GM21576 (cell line): Measurements from ENCODE around the gene IGFN1.

Experiments used
- ATAC-seq: cut with Tn5 transposase; IDR thresholded peaks from one replicate; pipeline ENCODE4 v1.9.1; 2021; ENCODE audit warnings: mild to moderate bottlenecking, moderate library complexity; ENCODE audit not compliant: unreplicated experiment

The IGFN1 gene

DNA sequence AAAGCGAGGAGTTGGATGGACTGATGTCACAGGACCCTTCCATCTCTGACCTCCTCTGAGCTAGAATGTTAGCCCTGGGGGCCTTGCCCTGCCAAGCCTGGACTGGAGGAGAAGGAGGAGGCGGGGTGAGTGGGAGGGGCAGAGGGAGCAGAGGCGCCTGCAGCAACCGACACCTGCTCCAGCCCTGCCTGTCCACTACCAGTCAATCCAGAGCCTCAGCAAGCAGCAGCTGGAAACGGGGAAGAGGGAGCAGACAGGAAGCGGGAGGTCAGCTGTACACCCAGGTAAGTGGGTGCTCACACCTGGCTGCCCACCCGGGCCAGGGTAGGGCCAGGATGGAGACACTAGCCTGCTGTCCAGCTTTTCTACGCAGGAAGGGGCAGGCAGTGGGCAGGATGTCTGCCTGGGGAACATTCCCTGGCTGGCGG, at the start of gene IGFN1:
Gene IGFN1 (plus strand): TSS at position 201 of the 428 bp plus-strand sequence. CDS start 2,470 bp downstream, outside the sequence.
- no peak for ATAC-seq

DNA sequence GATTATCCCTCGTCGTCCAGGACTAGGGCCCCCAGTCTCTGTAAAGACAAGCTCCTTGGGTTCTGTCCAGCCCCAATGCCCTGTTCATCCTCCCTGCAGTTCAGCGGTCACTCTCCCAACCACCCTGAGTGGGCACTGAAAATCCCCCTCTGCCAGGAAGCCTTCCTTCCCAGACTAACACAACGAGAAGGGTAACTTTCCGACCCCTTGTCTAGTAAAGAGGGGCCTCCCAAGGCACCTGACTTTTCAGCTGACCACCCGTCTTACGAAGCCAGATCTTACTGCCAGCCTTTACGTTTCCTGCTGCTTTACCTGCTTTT, 49.7 kb upstream of the IGFN1 start:
- no peak for ATAC-seq

DNA sequence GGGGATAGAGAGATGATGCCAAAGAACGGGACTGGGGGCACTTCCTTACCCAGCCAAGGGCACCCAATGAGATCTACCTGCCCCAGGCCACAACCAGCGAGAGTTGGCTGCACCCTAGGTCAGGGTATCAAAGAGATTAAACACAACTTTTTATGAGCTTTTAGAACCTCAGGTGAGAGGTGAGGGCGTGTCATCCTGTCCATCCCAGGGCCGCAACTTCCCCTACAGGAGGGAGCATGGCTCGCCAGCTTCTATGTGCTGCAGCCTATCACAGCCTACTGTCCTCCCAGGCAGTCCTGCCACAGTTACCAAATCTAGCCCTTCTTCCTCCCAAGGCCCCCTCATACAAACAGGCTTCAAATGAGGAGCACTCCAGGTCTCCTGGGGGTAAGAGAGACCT, 49.2 kb upstream of the IGFN1 start:
- ATAC-seq, result no peak

DNA sequence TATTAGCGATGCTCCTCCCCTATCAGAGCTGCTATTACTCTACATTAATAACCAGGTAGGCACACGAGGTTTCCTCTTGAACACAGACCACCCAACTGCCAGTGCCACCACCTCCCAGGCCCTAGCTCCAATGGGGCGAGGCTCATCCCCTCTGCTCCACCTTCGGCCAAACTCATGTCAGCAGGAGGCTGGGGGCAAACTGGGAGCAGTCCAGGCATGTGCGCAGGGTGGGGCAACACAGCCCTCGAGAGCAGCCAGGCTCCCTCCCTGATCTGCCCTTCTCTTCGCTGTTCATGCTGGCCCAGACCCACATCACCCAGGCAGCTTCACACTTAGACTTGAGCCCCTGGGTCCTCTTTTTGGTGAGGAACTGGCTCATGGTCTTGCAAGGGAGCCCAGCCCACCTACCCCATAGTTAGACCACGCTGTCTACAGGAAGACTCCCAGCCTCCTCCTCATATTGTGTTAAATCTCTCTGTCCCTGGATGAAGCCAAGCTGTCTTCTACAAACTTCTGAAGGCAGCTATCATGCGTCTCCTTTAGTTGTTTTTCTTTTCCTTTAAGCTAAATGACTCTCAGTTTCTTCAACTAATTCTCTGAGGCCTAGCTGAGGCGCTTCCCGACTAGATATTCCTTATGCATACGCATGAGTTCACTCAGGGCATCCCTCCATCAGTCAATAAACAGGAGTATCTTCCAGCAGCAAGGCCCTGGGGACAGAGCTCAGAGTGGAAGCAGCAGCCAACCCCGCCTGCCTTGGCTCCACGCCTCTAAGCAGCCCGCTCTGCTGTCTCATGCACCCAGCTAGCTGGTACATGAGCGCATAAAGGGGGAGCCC, 48.4 kb upstream of the IGFN1 start:
- no peak for ATAC-seq

- no peak for ATAC-seq
Observed at GRCh38 chr1:201142849-201143725, 47.5 kb upstream of the IGFN1 start.

- no peak for ATAC-seq
Observed at GRCh38 chr1:201143726-201144635, 46.6 kb upstream of the IGFN1 start.

DNA sequence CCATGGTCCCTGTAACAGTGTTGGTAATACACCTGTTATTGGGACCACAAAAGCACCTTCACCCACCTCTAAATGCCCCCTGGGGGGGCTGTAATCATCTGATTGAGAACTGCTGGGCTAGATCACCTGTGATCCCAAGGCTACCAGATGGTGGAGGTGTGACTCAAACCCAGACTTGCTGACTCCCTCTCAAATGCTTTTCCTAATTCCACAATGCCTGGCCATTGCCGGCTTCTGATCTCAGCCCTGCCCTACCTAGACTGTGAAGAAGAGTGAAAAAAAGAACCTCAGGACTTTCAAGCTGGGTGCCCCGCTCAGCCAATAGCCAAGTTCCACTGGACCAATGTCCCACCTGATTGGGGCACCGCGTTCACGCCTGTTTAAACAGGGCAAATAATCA, 45.9 kb upstream of the IGFN1 start:
- no peak for ATAC-seq

DNA sequence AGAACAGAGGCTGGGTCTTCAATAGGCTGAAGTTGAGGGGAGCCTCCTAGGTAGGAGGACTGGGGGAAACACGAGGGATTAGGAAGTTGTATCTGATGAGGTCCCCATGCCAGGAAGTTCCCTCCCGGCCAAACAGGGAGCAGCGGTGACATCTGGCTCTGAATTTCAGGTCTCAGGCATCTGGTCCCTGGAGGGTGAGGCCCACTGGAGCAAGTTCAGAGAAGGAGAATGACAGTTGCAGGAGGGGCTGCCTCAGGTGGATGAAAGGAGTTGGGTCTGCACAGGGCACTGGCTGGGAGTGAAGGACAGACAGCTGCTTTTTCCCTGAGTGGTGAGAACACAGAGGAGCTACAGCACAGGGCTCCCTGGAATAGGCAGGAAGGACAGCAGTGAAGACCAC, 45.5 kb upstream of the IGFN1 start:
- no peak for ATAC-seq

- no peak for ATAC-seq
Observed at GRCh38 chr1:201145816-201146215, 44.8 kb upstream of the IGFN1 start.

- ATAC-seq, result no peak
Observed at GRCh38 chr1:201146626-201147390, 43.8 kb upstream of the IGFN1 start.

DNA sequence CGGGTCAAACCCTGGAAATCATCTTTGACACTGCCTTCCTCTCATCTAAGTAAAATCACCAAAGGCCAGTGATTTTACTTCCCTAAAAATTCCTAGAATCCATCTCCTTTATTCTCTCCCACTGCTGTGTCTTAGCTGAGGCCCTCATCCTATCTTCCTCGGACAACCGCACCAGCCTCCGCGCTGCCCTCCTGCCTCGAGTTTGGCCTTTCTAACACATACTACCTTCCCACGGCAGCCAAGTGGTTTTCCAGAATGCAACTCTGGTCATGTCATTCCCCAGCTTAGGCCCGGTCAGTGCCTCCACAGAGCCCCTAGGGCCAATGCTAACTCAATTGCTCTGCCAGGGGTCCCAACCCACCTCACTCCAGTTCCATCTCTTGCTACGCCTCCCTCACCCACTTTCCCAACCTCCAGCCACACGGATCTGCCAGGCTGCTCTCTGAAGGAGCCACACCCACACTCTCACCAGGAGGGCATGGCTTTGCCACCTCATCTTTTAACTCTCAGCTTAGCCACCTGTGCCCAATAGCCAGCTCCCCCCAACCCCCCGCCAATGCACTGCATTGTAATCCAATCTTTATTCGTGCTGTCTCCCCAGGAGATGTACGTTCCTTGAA, 43.1 kb upstream of the IGFN1 start:
- no peak for ATAC-seq

DNA sequence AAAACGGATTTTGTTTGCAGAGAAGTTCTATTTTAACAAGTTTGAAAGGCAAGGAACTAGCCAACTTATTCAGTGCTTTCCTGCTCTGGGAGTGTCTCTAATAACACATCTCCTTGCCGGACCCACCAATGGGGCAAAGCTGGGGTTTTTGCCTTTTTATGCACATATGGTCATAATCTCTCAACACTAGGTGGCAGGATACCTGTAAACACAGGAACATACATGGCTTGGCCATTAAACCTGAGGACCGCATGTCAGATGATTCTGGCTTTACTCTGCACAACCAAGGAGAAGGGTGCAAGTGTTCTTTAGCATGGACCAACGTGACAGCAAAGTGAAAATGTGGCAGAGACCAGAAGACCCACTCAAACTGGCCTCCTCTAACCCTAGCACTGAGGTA, 41.2 kb upstream of the IGFN1 start:
- no peak for ATAC-seq

GRCh38 chr1:201153474-201154388, 36.9 kb upstream of the IGFN1 start:
- peak; percentile 72 for ATAC-seq

DNA sequence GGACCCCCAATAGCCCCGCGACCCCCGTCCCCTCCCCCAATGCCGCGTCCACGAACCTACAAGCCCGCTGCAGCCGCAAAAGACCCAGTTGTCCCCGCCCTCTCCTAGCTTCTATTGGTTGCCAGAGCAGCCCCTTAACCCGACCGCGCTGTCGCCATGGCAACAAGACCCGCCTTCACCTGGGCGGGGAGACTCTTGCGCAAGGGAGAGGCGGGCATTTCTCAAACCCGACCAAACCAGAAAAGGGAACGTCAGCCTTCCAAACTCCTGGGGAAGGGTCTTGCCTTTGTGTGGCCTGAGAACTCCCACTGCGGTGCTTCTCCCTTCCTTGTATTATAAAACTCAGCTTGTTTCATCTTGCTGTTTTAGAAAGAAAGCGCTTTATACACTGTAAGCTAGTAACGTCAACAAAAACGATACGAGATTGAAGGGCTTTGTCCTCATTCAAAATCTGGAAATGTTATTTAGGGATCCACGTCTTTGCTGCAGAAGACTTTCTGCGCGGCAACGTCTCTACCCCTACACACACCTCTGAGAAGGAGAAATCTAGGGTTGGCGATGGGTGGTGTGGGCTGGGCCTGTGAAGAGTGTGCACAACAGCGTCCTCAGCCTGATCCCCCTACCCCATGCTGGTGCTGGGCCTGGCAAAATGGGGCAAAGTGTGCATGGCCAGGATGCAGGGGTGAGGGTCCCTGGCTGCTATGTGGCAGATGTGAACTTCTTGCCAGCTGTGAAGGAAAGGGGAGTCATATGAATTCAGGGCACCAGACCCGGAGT, 36.0 kb upstream of the IGFN1 start, which contains the start of gene TMEM9:
Gene TMEM9 (minus strand): TSS at position 86 of the 777 bp plus-strand sequence. CDS start 551 bp downstream, outside the sequence.
- peak; percentile 98 for ATAC-seq

- no peak for ATAC-seq
Observed at GRCh38 chr1:201155354-201155753, 35.3 kb upstream of the IGFN1 start.

- ATAC-seq, result no peak
Observed at GRCh38 chr1:201156346-201156745, 34.3 kb upstream of the IGFN1 start.

- ATAC-seq, result no peak
Observed at GRCh38 chr1:201156819-201157218, 33.8 kb upstream of the IGFN1 start.

- ATAC-seq, result no peak
Observed at GRCh38 chr1:201157949-201158348, 32.7 kb upstream of the IGFN1 start.
